ENCODE data around the gene TXNDC15. TPM values are rescaled to one million over a fixed set of nuclear protein-coding genes. Genes with fewer than 3 reads are reported as not detected.

Gene TXNDC15
- total and polyA plus RNA-seq, 2 of the 13 experiments (the other 11 are each of a cell fraction or from before 2014, with no cell fraction given), result 22.2 to 49.9 TPM

DNA sequence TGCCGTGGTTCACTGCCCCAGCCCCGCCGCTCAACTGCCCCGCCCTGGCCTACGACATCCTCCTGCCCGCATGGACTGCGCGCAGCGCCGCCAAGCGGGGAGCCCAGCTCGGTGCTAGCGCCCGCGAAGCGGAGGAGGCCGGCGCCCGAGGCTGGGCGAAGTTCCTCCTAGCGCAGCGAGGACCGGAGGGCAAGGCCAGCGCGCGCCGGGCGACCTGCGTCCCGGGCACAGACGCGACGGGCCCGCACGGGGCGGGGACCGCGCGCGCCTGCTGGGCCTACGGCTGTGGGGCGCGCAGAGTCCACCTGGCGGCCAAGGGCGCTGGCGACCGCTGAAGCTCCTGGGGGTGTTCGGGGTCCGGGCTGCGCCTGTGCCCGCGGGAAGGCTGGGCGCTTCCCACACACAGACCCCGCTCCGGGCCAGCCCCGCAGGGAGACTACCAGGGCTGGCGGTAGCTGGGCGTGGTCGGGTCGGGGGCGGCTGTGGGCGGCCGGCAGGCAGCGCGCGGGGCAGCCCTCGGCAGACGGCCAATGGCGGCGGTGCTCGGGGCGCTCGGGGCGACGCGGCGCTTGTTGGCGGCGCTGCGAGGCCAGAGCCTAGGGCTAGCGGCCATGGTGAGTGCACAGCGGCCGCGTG is 30.6 kb downstream of the TXNDC15 start, which contains the start of gene PCBD2 (continued):
- TF ChIP-seq ZFP62 (CRISPR knock-in tag; IDR thresholded peaks at IDR 0.05) (no peak), ZNF20 (CRISPR knock-in tag; IDR thresholded peaks at IDR 0.05) (no peak), ATM (IDR thresholded peaks at IDR 0.05; ENCODE audit: borderline replicate concordance) (no peak), GLI4 (CRISPR knock-in tag; IDR thresholded peaks at IDR 0.05; ENCODE audit: borderline replicate concordance) (no peak), ZBTB42 (CRISPR knock-in tag; IDR thresholded peaks at IDR 0.05) (0 out of 2 replicates have a peak, but pooled peaks have one; percentile 34), FOXA1 (IDR thresholded peaks at IDR 0.05) (no peak), FOXA1 (CRISPR knock-in tag; IDR thresholded peaks at IDR 0.05) (0 out of 2 replicates have a peak, but pooled peaks have one; percentile 2), ZNF577 (CRISPR knock-in tag; IDR thresholded peaks at IDR 0.05; ENCODE audit: borderline replicate concordance, low read depth) (no peak), ZNF83 (CRISPR knock-in tag; IDR thresholded peaks at IDR 0.05; ENCODE audit: borderline replicate concordance) (no peak), GATA4 (IDR thresholded peaks at IDR 0.05; ENCODE audit: borderline replicate concordance, low read depth) (no peak), STAG1 (CRISPR knock-in tag; IDR thresholded peaks at IDR 0.05) (peak; percentile 77), ZNF317 (CRISPR knock-in tag; IDR thresholded peaks at IDR 0.05) (peak; percentile 25; the same call in 1 of the 2 replicates), ZNF543 (CRISPR knock-in tag; IDR thresholded peaks at IDR 0.05) (peak; percentile 81; the same call in 1 of the 2 replicates), ZFY (CRISPR knock-in tag; IDR thresholded peaks at IDR 0.05) (peak; percentile 95), ZNF33B (CRISPR knock-in tag; IDR thresholded peaks at IDR 0.05) (0 out of 2 replicates have a peak, but pooled peaks have one; percentile 29), ZNF343 (CRISPR knock-in tag; IDR thresholded peaks at IDR 0.05) (peak; percentile 77), NCOA1 (CRISPR knock-in tag; IDR thresholded peaks at IDR 0.05) (no peak), AGO1 (IDR thresholded peaks at IDR 0.05; ENCODE audit: low read depth, low read length, poor library complexity, severe bottlenecking) (peak; percentile 72), ZNF740 (CRISPR knock-in tag; IDR thresholded peaks at IDR 0.05) (0 out of 2 replicates have a peak, but pooled peaks have one; percentile 14), NBN (conservative IDR thresholded peaks at IDR 0.05) (no peak), TERF1 (CRISPR knock-in tag; IDR thresholded peaks at IDR 0.05) (no peak)
- TF ChIP-seq, protein P1, sequence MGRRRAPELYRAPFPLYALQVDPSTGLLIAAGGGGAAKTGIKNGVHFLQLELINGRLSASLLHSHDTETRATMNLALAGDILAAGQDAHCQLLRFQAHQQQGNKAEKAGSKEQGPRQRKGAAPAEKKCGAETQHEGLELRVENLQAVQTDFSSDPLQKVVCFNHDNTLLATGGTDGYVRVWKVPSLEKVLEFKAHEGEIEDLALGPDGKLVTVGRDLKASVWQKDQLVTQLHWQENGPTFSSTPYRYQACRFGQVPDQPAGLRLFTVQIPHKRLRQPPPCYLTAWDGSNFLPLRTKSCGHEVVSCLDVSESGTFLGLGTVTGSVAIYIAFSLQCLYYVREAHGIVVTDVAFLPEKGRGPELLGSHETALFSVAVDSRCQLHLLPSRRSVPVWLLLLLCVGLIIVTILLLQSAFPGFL (CRISPR knock-in tag; IDR thresholded peaks at IDR 0.05), result no peak
- TF ChIP-seq, protein P2, sequence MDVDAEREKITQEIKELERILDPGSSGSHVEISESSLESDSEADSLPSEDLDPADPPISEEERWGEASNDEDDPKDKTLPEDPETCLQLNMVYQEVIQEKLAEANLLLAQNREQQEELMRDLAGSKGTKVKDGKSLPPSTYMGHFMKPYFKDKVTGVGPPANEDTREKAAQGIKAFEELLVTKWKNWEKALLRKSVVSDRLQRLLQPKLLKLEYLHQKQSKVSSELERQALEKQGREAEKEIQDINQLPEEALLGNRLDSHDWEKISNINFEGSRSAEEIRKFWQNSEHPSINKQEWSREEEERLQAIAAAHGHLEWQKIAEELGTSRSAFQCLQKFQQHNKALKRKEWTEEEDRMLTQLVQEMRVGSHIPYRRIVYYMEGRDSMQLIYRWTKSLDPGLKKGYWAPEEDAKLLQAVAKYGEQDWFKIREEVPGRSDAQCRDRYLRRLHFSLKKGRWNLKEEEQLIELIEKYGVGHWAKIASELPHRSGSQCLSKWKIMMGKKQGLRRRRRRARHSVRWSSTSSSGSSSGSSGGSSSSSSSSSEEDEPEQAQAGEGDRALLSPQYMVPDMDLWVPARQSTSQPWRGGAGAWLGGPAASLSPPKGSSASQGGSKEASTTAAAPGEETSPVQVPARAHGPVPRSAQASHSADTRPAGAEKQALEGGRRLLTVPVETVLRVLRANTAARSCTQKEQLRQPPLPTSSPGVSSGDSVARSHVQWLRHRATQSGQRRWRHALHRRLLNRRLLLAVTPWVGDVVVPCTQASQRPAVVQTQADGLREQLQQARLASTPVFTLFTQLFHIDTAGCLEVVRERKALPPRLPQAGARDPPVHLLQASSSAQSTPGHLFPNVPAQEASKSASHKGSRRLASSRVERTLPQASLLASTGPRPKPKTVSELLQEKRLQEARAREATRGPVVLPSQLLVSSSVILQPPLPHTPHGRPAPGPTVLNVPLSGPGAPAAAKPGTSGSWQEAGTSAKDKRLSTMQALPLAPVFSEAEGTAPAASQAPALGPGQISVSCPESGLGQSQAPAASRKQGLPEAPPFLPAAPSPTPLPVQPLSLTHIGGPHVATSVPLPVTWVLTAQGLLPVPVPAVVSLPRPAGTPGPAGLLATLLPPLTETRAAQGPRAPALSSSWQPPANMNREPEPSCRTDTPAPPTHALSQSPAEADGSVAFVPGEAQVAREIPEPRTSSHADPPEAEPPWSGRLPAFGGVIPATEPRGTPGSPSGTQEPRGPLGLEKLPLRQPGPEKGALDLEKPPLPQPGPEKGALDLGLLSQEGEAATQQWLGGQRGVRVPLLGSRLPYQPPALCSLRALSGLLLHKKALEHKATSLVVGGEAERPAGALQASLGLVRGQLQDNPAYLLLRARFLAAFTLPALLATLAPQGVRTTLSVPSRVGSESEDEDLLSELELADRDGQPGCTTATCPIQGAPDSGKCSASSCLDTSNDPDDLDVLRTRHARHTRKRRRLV (CRISPR knock-in tag; IDR thresholded peaks at IDR 0.05), result no peak; the same call in 1 of the 2 replicates

Data from HepG2 (cell line).